Uterus (tissue), 2 donors: ENCODE results near the gene NUP85.

ENCODE experiments used
- CTCF ChIP-seq, 4 experiments: fragments of 200-600 bp in 2 of 4; fragments of 450-650 bp in 2 of 4; sonication (generic) in 2 of 4; IDR thresholded peaks; one replicate each; pipeline ENCODE4 v1.5.1; 2016 to 2019; ENCODE audit warnings: antibody characterized with exemption in 4 of 4, mild to moderate bottlenecking in 2 of 4, moderate library complexity in 1 of 4
- POLR2A ChIP-seq, 2 donors: fragments of 450-650 bp; IDR thresholded peaks; one replicate each; pipeline ENCODE4 v1.6.1; 2016; ENCODE audit warnings: antibody characterized with exemption in 2 of 2, mild to moderate bottlenecking in 1 of 2, moderate library complexity in 1 of 2

DNA sequence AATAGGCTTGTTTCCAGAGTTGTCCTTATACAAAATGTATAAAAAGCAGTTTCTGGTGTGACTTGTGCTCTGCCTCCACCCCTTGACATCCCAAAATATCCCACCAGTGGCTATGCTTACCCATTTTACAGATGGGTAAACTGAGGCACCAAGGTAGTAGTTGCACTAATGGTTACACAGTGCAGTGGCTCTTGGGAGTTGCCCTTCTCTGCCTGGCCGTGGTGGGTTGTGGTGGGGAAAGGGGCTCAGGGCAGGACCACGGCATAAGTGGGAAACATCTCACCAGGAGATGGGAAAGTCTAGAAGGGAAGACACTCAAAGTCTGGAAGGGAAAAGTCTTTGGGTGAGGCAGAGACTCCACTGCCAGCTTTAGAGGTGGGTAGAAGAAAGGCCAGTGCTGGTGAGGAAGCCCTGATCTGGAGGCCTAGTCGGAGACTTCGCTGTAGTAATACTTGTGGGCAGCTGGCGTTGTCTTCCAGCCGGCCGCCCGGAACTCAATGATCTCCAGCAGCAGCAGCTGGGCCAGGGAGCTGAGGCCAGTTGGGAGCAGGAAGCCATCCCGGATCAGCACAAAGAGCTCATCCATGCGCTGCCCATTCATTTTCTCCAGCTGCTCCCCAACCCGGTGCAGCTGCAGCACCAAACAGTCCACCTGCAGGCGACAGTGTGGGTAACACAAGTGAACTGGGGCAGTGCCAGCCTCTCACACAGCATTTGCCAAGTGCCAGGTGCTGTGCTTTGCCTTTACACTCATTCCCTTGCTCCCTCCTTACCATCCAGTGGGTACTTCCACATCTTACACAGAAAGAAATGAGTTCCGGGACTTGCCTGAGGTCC lies 61.1 kb downstream of the NUP85 start:
- TF ChIP-seq CTCF (IDR thresholded peaks at IDR 0.05) (no peak), POLR2A (IDR thresholded peaks at IDR 0.05) (no peak)
